ENCODE data around the gene BLID. TPM values are rescaled to one million over a fixed set of nuclear protein-coding genes. Genes with fewer than 3 reads are reported as not detected.

Gene BLID
- total RNA-seq, 1 experiment from 2014 or later: 2.0 TPM

GRCh38 chr11:122105044-122105758, 10.8 kb downstream of the BLID start:
- Histone ChIP-seq H3K4me2 (no peak overlapping the region), H2AFZ (no peak overlapping the region), H3K36me3 (ENCODE audit: low read depth) (0 out of 2 replicates have a peak, but pooled peaks cover 10% of the 10 kb centered on the region), H3K4me1 (replicated peaks; ENCODE audit: insufficient read depth) (no peaks in the 10 kb centered on the region), H3K27me3 (ENCODE audit: insufficient read depth, low read depth) (no peaks in the 10 kb centered on the region), H3K4me3 (no peak overlapping the region), H3F3A (ENCODE audit: insufficient read depth, low read depth) (0 out of 2 replicates have a peak, but pooled peaks cover 3% of the 10 kb centered on the region), H3K9me3 (ENCODE audit: insufficient read depth, low read depth) (no peaks in the 10 kb centered on the region), H4K20me1 (ENCODE audit: insufficient read depth) (no peaks in the 10 kb centered on the region), H3K27ac (no peak overlapping the region), H3K9me2 (ENCODE audit: insufficient read depth) (no peaks in the 10 kb centered on the region), H3K79me2 (ENCODE audit: low read depth) (no peaks in the 10 kb centered on the region)
- BruUV-seq (replicated peaks): no TSS peak
- intact Hi-C loops (cut with micrococcal nuclease; ENCODE audit: unreplicated experiment): no loop called here
- CTCF ChIA-PET: no interaction called here
- POLR2A ChIA-PET (ENCODE audit: unreplicated experiment): no interaction called here
- DNase-seq: no peak
- TF ChIP-seq, protein P1, sequence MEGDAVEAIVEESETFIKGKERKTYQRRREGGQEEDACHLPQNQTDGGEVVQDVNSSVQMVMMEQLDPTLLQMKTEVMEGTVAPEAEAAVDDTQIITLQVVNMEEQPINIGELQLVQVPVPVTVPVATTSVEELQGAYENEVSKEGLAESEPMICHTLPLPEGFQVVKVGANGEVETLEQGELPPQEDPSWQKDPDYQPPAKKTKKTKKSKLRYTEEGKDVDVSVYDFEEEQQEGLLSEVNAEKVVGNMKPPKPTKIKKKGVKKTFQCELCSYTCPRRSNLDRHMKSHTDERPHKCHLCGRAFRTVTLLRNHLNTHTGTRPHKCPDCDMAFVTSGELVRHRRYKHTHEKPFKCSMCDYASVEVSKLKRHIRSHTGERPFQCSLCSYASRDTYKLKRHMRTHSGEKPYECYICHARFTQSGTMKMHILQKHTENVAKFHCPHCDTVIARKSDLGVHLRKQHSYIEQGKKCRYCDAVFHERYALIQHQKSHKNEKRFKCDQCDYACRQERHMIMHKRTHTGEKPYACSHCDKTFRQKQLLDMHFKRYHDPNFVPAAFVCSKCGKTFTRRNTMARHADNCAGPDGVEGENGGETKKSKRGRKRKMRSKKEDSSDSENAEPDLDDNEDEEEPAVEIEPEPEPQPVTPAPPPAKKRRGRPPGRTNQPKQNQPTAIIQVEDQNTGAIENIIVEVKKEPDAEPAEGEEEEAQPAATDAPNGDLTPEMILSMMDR (conservative IDR thresholded peaks at IDR 0.05): no peak
- TF ChIP-seq EZH2 (IDR thresholded peaks at IDR 0.05; ENCODE audit: low read depth): no peak

GRCh38 chr11:122104341-122104740, 11.7 kb downstream of the BLID start:
- no peaks in the 10 kb centered on the region for H3K4me1 ChIP-seq (replicated peaks; ENCODE audit: insufficient read depth)
- no peaks in the 10 kb centered on the region for H3K9me3 ChIP-seq (ENCODE audit: insufficient read depth, low read depth)
- BruUV-seq (replicated peaks): no TSS peak
- H3K4me2 ChIP-seq: no peak overlapping the region
- H4K20me1 ChIP-seq (ENCODE audit: insufficient read depth): no peaks in the 10 kb centered on the region
- H3K79me2 ChIP-seq (ENCODE audit: low read depth): no peaks in the 10 kb centered on the region
- 0 out of 2 replicates have a peak, but pooled peaks cover 3% of the 10 kb centered on the region for H3F3A ChIP-seq (ENCODE audit: insufficient read depth, low read depth)
- ChIA-PET POLR2A (ENCODE audit: unreplicated experiment) (no interaction called here), CTCF (no interaction called here)
- no peak overlapping the region for H3K27ac ChIP-seq
- H3K9me2 ChIP-seq (ENCODE audit: insufficient read depth): no peaks in the 10 kb centered on the region
- DNase-seq: no peak
- intact Hi-C loops (cut with micrococcal nuclease; ENCODE audit: unreplicated experiment): no loop called here
- H3K4me3 ChIP-seq: no peak overlapping the region
- no peak for TF ChIP-seq EZH2 (IDR thresholded peaks at IDR 0.05; ENCODE audit: low read depth)
- TF ChIP-seq, protein P1 (conservative IDR thresholded peaks at IDR 0.05): no peak
- H2AFZ ChIP-seq: no peak overlapping the region
- 0 out of 2 replicates have a peak, but pooled peaks cover 10% of the 10 kb centered on the region for H3K36me3 ChIP-seq (ENCODE audit: low read depth)
- no peaks in the 10 kb centered on the region for H3K27me3 ChIP-seq (ENCODE audit: insufficient read depth, low read depth)

GRCh38 chr11:122103726-122104125, 12.3 kb downstream of the BLID start:
- H3K27me3 ChIP-seq (ENCODE audit: insufficient read depth, low read depth): no peaks in the 10 kb centered on the region
- POLR2A ChIA-PET (ENCODE audit: unreplicated experiment): no interaction called here
- H3K36me3 ChIP-seq (ENCODE audit: low read depth): 0 out of 2 replicates have a peak, but pooled peaks cover 10% of the 10 kb centered on the region
- H4K20me1 ChIP-seq (ENCODE audit: insufficient read depth): no peaks in the 10 kb centered on the region
- no peak overlapping the region for H2AFZ ChIP-seq
- no peak overlapping the region for H3K4me3 ChIP-seq
- H3K4me1 ChIP-seq (replicated peaks; ENCODE audit: insufficient read depth): no peaks in the 10 kb centered on the region
- no peak for DNase-seq
- CTCF ChIA-PET: no interaction called here
- H3K9me2 ChIP-seq (ENCODE audit: insufficient read depth): no peaks in the 10 kb centered on the region
- no peak overlapping the region for H3K27ac ChIP-seq
- TF ChIP-seq EZH2 (IDR thresholded peaks at IDR 0.05; ENCODE audit: low read depth): no peak
- TF ChIP-seq, protein P1 (conservative IDR thresholded peaks at IDR 0.05): no peak
- no peaks in the 10 kb centered on the region for H3K79me2 ChIP-seq (ENCODE audit: low read depth)
- BruUV-seq (replicated peaks): no TSS peak
- intact Hi-C loops (cut with micrococcal nuclease; ENCODE audit: unreplicated experiment): no loop called here
- H3F3A ChIP-seq (ENCODE audit: insufficient read depth, low read depth): 0 out of 2 replicates have a peak, but pooled peaks cover under 1% of the 10 kb centered on the region
- no peaks in the 10 kb centered on the region for H3K9me3 ChIP-seq (ENCODE audit: insufficient read depth, low read depth)
- no peak overlapping the region for H3K4me2 ChIP-seq

All from PC-9 (cell line).